Smooth muscle cell (in vitro differentiated cells): ENCODE data around the gene MYOCD. TPM values are rescaled to one million over a fixed set of nuclear protein-coding genes. Genes with fewer than 3 reads are reported as not detected.

ENCODE experiments used
- DNase-seq: peaks from one replicate; lab custom pipeline; 2025; ENCODE audit not compliant: unreplicated experiment; lab: John Stamatoyannopoulos, UW
- H2AFZ ChIP-seq: fragments of 200-600 bp; sonication (generic); 2 replicates; pipeline ENCODE4 v1.6.0; 2016; ENCODE audit warnings: antibody characterized with exemption, low read depth, mild to moderate bottlenecking
- H3F3A ChIP-seq: fragments of 200-600 bp; sonication (generic); 2 replicates; pipeline ENCODE4 v1.6.0; 2017; ENCODE audit warnings: antibody characterized with exemption, low read depth
- H3K27ac ChIP-seq: fragments of 200-600 bp; sonication (generic); 2 replicates; pipeline ENCODE4 v1.5.1; 2016; ENCODE audit warnings: low read depth, mild to moderate bottlenecking
- H3K27me3 ChIP-seq: fragments of 200-600 bp; sonication (generic); 2 replicates; pipeline ENCODE4 v1.6.1; 2016; ENCODE audit warnings: low read depth, mild to moderate bottlenecking
- H3K36me3 ChIP-seq: fragments of 200-600 bp; sonication (generic); 2 replicates; pipeline ENCODE4 v1.5.1; 2016; ENCODE audit warnings: low read depth
- H3K4me1 ChIP-seq: fragments of 200-600 bp; sonication (generic); 2 replicates; pipeline ENCODE4 v1.5.1; 2016; ENCODE audit warnings: low read depth
- H3K4me2 ChIP-seq: fragments of 200-600 bp; sonication (generic); 2 replicates; pipeline ENCODE4 v1.6.0; 2016; ENCODE audit warnings: mild to moderate bottlenecking
- H3K4me3 ChIP-seq: fragments of 200-600 bp; sonication (generic); 2 replicates; pipeline ENCODE4 v1.5.1; 2016; ENCODE audit warnings: mild to moderate bottlenecking
- H3K79me2 ChIP-seq: fragments of 200-600 bp; sonication (generic); 2 replicates; pipeline ENCODE4 v1.6.0; 2016; ENCODE audit warnings: low read depth, mild to moderate bottlenecking
- H3K9ac ChIP-seq: fragments of 200-600 bp; sonication (generic); 2 replicates; pipeline ENCODE4 v1.6.0; 2016; ENCODE audit warnings: low read depth
- H3K9me3 ChIP-seq: fragments of 200-600 bp; sonication (generic); replicated peaks from 2 replicates; pipeline ENCODE4 v1.5.1; 2016; ENCODE audit warnings: low read depth
- H4K20me1 ChIP-seq: fragments of 200-600 bp; sonication (generic); 2 replicates; pipeline ENCODE4 v1.6.0; 2016; ENCODE audit warnings: low read depth
- WGBS: methylation state at CpG from one replicate; pipeline ENCODE4 v1.1.7; 2016; ENCODE audit warnings: low lambda C conversion rate; 5-methylcytosine and 5-hydroxymethylcytosine counted together
- polyA plus RNA-seq: library from polyadenylated mRNA; unstranded; fragments of >200 nt; fragmentation: Nextera tagmentation; extraction: Ambion mirVana; gene quantifications from 2 replicates; pipeline ENCODE4 v1.2.1, GENCODE V29; 2016
- total RNA-seq: library from RNA; depleted of rRNA; stranded (reverse); fragments of >200 nt; gene quantifications from 2 replicates; pipeline ENCODE4 v1.2.3, GENCODE V29; 2014
- TF ChIP-seq, protein P1 (sequence below): fragments of 200-600 bp; sonication (generic); IDR thresholded peaks from 2 replicates; pipeline ENCODE4 v1.5.1; 2017; ENCODE audit warnings: borderline replicate concordance, mild to moderate bottlenecking, antibody characterized with exemption; ENCODE audit not compliant: insufficient read depth, poor library complexity, severe bottlenecking

Gene MYOCD
- total and polyA plus RNA-seq, 2 experiments from 2014 or later, result 0.58 to 1.8 TPM

DNA sequence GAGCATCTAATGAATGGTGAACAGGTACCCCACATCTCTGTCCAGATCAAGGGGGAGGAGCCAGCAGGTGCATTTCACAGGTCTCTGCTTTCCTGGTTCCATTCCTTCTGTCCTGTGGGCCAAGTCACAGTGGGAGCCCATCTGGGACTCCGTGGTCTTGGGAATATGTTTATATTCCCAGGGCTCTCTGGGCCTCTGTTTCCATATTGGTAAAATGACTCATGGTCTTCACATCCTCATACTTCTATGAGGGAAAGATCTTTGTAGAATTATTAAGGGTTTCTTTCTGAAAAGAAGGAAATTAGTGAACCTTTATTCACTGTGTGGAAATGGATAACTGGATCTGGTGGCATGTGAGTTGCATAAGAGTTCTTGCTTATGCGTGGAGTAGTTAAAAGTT lies 6.2 kb downstream of the MYOCD start:
- Histone ChIP-seq H3K4me1 (no peaks in the 10 kb centered on the region), H3K27me3 (no peaks in the 10 kb centered on the region), H2AFZ (no peak overlapping the region), H3K27ac (no peak overlapping the region), H3K4me2 (no peak overlapping the region), H3K79me2 (no peaks in the 10 kb centered on the region), H3K9ac (no peak overlapping the region), H3K36me3 (no peaks in the 10 kb centered on the region), H3K4me3 (no peak overlapping the region), H4K20me1 (no peaks in the 10 kb centered on the region), H3K9me3 (no peaks in the 10 kb centered on the region), H3F3A (peaks cover 1% of the 10 kb centered on the region)
- DNase-seq, result no peak
- TF ChIP-seq, protein P1, sequence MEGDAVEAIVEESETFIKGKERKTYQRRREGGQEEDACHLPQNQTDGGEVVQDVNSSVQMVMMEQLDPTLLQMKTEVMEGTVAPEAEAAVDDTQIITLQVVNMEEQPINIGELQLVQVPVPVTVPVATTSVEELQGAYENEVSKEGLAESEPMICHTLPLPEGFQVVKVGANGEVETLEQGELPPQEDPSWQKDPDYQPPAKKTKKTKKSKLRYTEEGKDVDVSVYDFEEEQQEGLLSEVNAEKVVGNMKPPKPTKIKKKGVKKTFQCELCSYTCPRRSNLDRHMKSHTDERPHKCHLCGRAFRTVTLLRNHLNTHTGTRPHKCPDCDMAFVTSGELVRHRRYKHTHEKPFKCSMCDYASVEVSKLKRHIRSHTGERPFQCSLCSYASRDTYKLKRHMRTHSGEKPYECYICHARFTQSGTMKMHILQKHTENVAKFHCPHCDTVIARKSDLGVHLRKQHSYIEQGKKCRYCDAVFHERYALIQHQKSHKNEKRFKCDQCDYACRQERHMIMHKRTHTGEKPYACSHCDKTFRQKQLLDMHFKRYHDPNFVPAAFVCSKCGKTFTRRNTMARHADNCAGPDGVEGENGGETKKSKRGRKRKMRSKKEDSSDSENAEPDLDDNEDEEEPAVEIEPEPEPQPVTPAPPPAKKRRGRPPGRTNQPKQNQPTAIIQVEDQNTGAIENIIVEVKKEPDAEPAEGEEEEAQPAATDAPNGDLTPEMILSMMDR, result no peak
- 81% methylated on average over 2 of the region's 2 CpGs for WGBS

DNA sequence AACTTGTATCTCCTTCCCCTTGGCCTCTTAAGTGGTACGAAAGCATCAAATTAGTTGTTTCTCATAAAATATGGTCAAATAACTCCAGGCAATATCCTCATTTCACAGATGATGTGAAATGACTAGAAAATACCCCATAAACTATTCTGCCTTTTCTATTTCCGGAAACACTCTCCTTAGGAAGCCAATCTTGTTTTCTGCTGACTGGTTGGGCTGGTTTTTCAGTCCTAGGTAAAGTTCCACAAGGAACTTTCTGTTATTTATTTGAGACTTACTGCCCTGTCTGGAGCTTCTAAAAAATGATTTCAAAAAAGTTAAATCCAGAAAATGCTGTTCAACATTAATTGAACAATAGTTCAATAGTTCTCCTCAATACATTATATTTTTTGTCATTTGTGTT lies 7.3 kb downstream of the MYOCD start:
- no peaks in the 10 kb centered on the region for H3K36me3 ChIP-seq
- no peak overlapping the region for H3K4me3 ChIP-seq
- no peak overlapping the region for H3K4me2 ChIP-seq
- H3K9ac ChIP-seq, result no peak overlapping the region
- no peaks in the 10 kb centered on the region for H4K20me1 ChIP-seq
- no peaks in the 10 kb centered on the region for H3K9me3 ChIP-seq
- TF ChIP-seq, protein P1, result no peak
- H3K4me1 ChIP-seq, result no peaks in the 10 kb centered on the region
- no peaks in the 10 kb centered on the region for H3K27me3 ChIP-seq
- no peak overlapping the region for H2AFZ ChIP-seq
- no peaks in the 10 kb centered on the region for H3F3A ChIP-seq
- no peak for DNase-seq
- 78% methylated on average over 2 of the region's 2 CpGs for WGBS
- no peaks in the 10 kb centered on the region for H3K79me2 ChIP-seq
- H3K27ac ChIP-seq, result no peak overlapping the region

DNA sequence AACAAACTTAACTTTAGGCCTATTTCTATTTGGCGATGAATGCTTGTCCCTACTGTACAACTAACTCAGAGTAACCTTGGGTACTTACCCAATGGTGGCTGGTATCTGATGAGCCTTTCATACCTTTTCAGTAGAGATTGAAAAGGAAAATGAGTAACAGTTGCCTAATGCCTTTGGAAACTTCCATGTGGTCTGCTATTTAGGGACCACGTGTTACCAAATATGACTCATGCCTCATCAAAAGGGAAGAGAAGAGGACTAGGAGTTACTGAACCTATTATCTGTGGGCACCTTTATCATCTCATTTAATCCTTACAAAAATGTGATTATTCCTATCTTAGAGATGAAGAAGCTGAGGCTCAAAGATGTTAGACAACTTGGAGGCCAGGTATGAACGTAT lies 8.1 kb downstream of the MYOCD start:
- Histone ChIP-seq H3F3A (no peaks in the 10 kb centered on the region), H3K36me3 (no peaks in the 10 kb centered on the region), H3K9ac (no peak overlapping the region), H3K9me3 (no peaks in the 10 kb centered on the region), H3K4me2 (no peak overlapping the region), H3K4me1 (no peaks in the 10 kb centered on the region), H3K27ac (no peak overlapping the region), H3K4me3 (no peak overlapping the region), H2AFZ (no peak overlapping the region), H3K79me2 (no peaks in the 10 kb centered on the region), H4K20me1 (no peaks in the 10 kb centered on the region), H3K27me3 (no peaks in the 10 kb centered on the region)
- no peak for DNase-seq
- TF ChIP-seq, protein P1, result no peak
- WGBS, result 63% methylated on average over 3 of the region's 3 CpGs

DNA sequence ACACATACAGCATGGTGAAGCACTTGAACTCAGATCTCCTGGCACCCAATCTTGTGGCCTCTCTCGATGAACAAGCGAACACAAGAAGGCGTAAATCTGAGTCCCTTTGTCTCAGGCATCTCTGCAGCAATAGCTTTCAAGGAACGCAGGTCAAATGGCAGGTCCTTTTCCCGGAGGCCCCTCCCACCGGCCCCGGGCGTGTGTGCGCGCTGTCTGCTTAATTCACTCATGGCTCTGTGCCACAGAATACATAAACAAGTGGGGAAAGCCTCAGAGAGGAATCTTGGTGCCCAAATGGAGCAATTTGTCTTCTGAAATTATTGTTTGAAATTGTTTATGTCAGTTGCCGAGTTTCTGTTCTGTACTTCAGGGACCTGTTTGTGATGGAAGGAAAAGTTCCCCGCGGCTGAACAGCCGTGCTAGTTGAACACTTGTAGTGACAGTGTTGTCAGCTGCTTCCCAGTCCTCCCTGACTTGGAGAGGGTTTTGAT lies 14.8 kb downstream of the MYOCD start:
- Histone ChIP-seq H2AFZ (no peak overlapping the region), H3K36me3 (no peaks in the 10 kb centered on the region), H3K4me1 (no peaks in the 10 kb centered on the region), H3K4me2 (no peak overlapping the region), H3K27me3 (no peaks in the 10 kb centered on the region), H3K9ac (no peak overlapping the region), H3K79me2 (no peaks in the 10 kb centered on the region), H4K20me1 (no peaks in the 10 kb centered on the region), H3K4me3 (no peak overlapping the region), H3F3A (no peaks in the 10 kb centered on the region), H3K27ac (no peak overlapping the region), H3K9me3 (no peaks in the 10 kb centered on the region)
- DNase-seq, result no peak
- TF ChIP-seq, protein P1, result no peak
- WGBS, result 87% methylated on average over 14 of the region's 14 CpGs
